Myocyte (in vitro differentiated cells): ENCODE measurements around the gene TARS2. TPM values are rescaled to one million over a fixed set of nuclear protein-coding genes. Genes with fewer than 3 reads are reported as not detected.

Source experiments
- DNase-seq: peaks from one replicate; pipeline ENCODE4 v3.0.0-alpha.2; 2012; ENCODE audit warnings: low read depth
- microRNA-seq: library from miRNA; unstranded; fragments of <30 nt; microRNA quantifications from one replicate; pipeline ENCODE4, GENCODE V29; 2016
- total RNA-seq: library from RNA; depleted of rRNA; stranded (reverse); fragments of >200 nt; gene quantifications from 2 replicates; pipeline ENCODE4 v1.2.3, GENCODE V29; 2014

The TARS2 gene
- total RNA-seq, 1 donor from 2014 or later = 19.2 TPM

- DNase-seq = no peak
Observed at GRCh38 chr1:150555198-150555970, 68.2 kb downstream of the TARS2 start.

- DNase-seq = no peak
Observed at GRCh38 chr1:150555971-150556865, 69.0 kb downstream of the TARS2 start.

DNA sequence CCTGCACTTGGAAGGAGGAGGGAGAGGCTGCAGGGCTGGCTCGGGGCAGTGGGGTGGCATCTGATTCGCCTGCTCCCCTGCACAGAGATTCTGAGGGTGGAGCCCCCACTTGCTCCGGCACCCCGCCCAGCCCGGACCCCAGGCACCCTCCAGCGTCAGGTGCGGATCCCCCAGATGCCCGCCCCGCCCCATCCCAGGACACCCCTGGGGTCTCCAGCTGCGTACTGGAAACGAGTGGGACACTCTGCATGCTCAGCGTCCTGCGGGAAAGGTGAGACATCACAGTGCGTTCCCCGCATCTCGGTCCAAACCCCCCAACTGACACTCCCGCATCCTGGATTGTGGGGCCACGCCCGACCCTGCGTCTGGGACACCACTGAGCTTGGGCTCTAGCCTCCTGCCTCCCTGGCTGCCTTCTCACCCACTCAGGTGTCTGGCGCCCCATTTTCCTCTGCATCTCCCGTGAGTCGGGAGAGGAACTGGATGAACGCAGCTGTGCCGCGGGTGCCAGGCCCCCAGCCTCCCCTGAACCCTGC is 69.9 kb downstream of the TARS2 start:
- DNase-seq = no peak

Small RNA genes within 50 kb of the gene (microRNA-seq; reads per million reads assigned to microRNA genes)
- gene MIR4257 (not detected), gene MIR6878 (not detected)

Other genes with a start within 250 kb of the TARS2 start
- not detected in 2 replicates for gene CA14, start 229.6 kb upstream of the TARS2 start, total RNA-seq
- 77.3 and 93.7 TPM in 2 replicates for gene APH1A, start 218.4 kb upstream of the TARS2 start, total RNA-seq
- gene C1orf54, start 214.6 kb upstream of the TARS2 start, total RNA-seq = 3.2 and 3.7 TPM in 2 replicates
- gene CIART, start 204.9 kb upstream of the TARS2 start, total RNA-seq = 2.0 and 2.5 TPM in 2 replicates
- gene MRPS21, start 193.6 kb upstream of the TARS2 start, total RNA-seq = 50.8 and 56.9 TPM in 2 replicates
- 24.1 and 30.9 TPM in 2 replicates for gene PRPF3, start 165.9 kb upstream of the TARS2 start, total RNA-seq
- 12.8 and 13.5 TPM in 2 replicates for gene RPRD2, start 123.3 kb upstream of the TARS2 start, total RNA-seq
- 33.6 and 35.0 TPM in 2 replicates for gene ECM1, start 20.7 kb downstream of the TARS2 start, total RNA-seq
- not detected in 2 replicates for gene FALEC, start 28.3 kb downstream of the TARS2 start, total RNA-seq
- 10.9 and 16.2 TPM in 2 replicates for gene ADAMTSL4, start 62.0 kb downstream of the TARS2 start, total RNA-seq
- 162 and 186 TPM in 2 replicates for gene MCL1, start 92.2 kb downstream of the TARS2 start, total RNA-seq
- 86.7 and 116 TPM in 2 replicates for gene ENSA, start 142.2 kb downstream of the TARS2 start, total RNA-seq
- 12.1 and 13.1 TPM in 2 replicates for gene GOLPH3L, start 209.7 kb downstream of the TARS2 start, total RNA-seq
- gene HORMAD1, start 233.5 kb downstream of the TARS2 start, total RNA-seq = not detected in 2 replicates